ENCODE data around the gene CMYA5. TPM values are rescaled to one million over a fixed set of nuclear protein-coding genes. Genes with fewer than 3 reads are reported as not detected.

CMYA5 gene
- total RNA-seq, 2 donors from 2014 or later, result 13.8 to 26.1 TPM

GRCh38 chr5:79727451-79728355, 38.1 kb downstream of the CMYA5 start:
- H3K4me3 ChIP-seq, result no peak overlapping the region
- DNase-seq (ENCODE audit: low spot score), result no peak
- intact Hi-C loops (cut with DNase I), result no loop called here
- TF ChIP-seq POLR2A (IDR thresholded peaks at IDR 0.05), result no peak
- no peak for TF ChIP-seq POLR2AphosphoS5 (IDR thresholded peaks at IDR 0.05)
- TF ChIP-seq CTCF (IDR thresholded peaks at IDR 0.05), result no peak
- no peaks in the 10 kb centered on the region for H3K4me1 ChIP-seq (replicated peaks)
- no peaks in the 10 kb centered on the region for H3K36me3 ChIP-seq
- no peaks in the 10 kb centered on the region for H3K27me3 ChIP-seq (replicated peaks; ENCODE audit: insufficient read depth)
- H3K27ac ChIP-seq, result no peak overlapping the region
- no peaks in the 10 kb centered on the region for H3K9me3 ChIP-seq
- WGBS, result 94% methylated on average over 14 of the region's 14 CpGs

GRCh38 chr5:79728396-79728795, 38.8 kb downstream of the CMYA5 start:
- intact Hi-C loops (cut with DNase I), result no loop called here
- TF ChIP-seq POLR2AphosphoS5 (IDR thresholded peaks at IDR 0.05) (no peak), CTCF (IDR thresholded peaks at IDR 0.05) (no peak), POLR2A (IDR thresholded peaks at IDR 0.05) (no peak)
- H3K27me3 ChIP-seq (replicated peaks; ENCODE audit: insufficient read depth), result no peaks in the 10 kb centered on the region
- DNase-seq (ENCODE audit: low spot score), result no peak
- H3K4me3 ChIP-seq, result no peak overlapping the region
- 97% methylated on average over 4 of the region's 4 CpGs for WGBS
- no peaks in the 10 kb centered on the region for H3K36me3 ChIP-seq
- no peaks in the 10 kb centered on the region for H3K4me1 ChIP-seq (replicated peaks)
- H3K27ac ChIP-seq, result no peak overlapping the region
- H3K9me3 ChIP-seq, result no peaks in the 10 kb centered on the region

- intact Hi-C loops (cut with DNase I), result no loop called here
These were observed 40.0 kb downstream of the CMYA5 start for GRCh38 chr5:79729679-79730078.

GRCh38 chr5:79730564-79730963, 40.9 kb downstream of the CMYA5 start:
- TF ChIP-seq CTCF (IDR thresholded peaks at IDR 0.05) (no peak), POLR2AphosphoS5 (IDR thresholded peaks at IDR 0.05) (no peak), POLR2A (IDR thresholded peaks at IDR 0.05) (no peak)
- no peaks in the 10 kb centered on the region for H3K4me1 ChIP-seq (replicated peaks)
- WGBS, result 99% methylated on average over 3 of the region's 3 CpGs
- intact Hi-C loops (cut with DNase I), result no loop called here
- H3K27me3 ChIP-seq (replicated peaks; ENCODE audit: insufficient read depth), result no peaks in the 10 kb centered on the region
- no peak overlapping the region for H3K27ac ChIP-seq
- DNase-seq (ENCODE audit: low spot score), result no peak
- no peak overlapping the region for H3K4me3 ChIP-seq
- no peaks in the 10 kb centered on the region for H3K9me3 ChIP-seq
- H3K36me3 ChIP-seq, result no peaks in the 10 kb centered on the region

More at GRCh38 chr5:79729679-79730078, 40.0 kb downstream of the CMYA5 start:
- Histone ChIP-seq H3K4me1 (replicated peaks) (no peaks in the 10 kb centered on the region), H3K9me3 (no peaks in the 10 kb centered on the region), H3K27ac (no peak overlapping the region), H3K4me3 (no peak overlapping the region), H3K36me3 (no peaks in the 10 kb centered on the region), H3K27me3 (replicated peaks; ENCODE audit: insufficient read depth) (no peaks in the 10 kb centered on the region)
- no peak for DNase-seq (ENCODE audit: low spot score)
- TF ChIP-seq POLR2A (IDR thresholded peaks at IDR 0.05) (no peak), POLR2AphosphoS5 (IDR thresholded peaks at IDR 0.05) (no peak), CTCF (IDR thresholded peaks at IDR 0.05) (no peak)
- 92% methylated on average over 2 of the region's 2 CpGs for WGBS

GRCh38 chr5:79731775-79732174, 42.1 kb downstream of the CMYA5 start:
- no peaks in the 10 kb centered on the region for H3K36me3 ChIP-seq
- no peaks in the 10 kb centered on the region for H3K27me3 ChIP-seq (replicated peaks; ENCODE audit: insufficient read depth)
- H3K4me3 ChIP-seq, result no peak overlapping the region
- H3K27ac ChIP-seq, result no peak overlapping the region
- no peaks in the 10 kb centered on the region for H3K4me1 ChIP-seq (replicated peaks)
- DNase-seq (ENCODE audit: low spot score), result no peak
- TF ChIP-seq POLR2AphosphoS5 (IDR thresholded peaks at IDR 0.05) (no peak), POLR2A (IDR thresholded peaks at IDR 0.05) (no peak), CTCF (IDR thresholded peaks at IDR 0.05) (no peak)
- WGBS, result 90% methylated on average over 2 of the region's 2 CpGs
- no peaks in the 10 kb centered on the region for H3K9me3 ChIP-seq
- intact Hi-C loops (cut with DNase I), result no loop called here

Data from prostate gland (tissue), 2 donors.